Measurements from ENCODE around the gene NACA2.

Gene NACA2

DNA sequence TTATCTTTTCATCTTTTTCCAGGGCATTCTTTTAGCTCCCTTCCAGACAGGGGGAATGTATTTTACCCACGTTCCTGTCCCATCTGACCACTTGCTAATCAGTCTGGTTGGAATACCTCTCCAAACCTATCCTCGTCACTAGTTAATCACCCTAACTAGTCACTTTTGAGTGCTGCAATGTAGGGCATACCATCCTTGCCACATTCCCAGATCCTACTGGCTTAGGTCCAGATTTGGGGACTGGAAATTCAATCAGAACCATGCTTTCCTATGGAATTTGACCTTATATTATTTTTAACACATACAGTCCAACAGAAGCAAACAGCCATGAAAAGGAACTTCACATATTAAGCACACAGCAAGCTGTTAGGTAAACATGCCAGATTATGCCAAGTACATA is 29.7 kb downstream of the NACA2 start:
- TF ChIP-seq, protein P1, sequence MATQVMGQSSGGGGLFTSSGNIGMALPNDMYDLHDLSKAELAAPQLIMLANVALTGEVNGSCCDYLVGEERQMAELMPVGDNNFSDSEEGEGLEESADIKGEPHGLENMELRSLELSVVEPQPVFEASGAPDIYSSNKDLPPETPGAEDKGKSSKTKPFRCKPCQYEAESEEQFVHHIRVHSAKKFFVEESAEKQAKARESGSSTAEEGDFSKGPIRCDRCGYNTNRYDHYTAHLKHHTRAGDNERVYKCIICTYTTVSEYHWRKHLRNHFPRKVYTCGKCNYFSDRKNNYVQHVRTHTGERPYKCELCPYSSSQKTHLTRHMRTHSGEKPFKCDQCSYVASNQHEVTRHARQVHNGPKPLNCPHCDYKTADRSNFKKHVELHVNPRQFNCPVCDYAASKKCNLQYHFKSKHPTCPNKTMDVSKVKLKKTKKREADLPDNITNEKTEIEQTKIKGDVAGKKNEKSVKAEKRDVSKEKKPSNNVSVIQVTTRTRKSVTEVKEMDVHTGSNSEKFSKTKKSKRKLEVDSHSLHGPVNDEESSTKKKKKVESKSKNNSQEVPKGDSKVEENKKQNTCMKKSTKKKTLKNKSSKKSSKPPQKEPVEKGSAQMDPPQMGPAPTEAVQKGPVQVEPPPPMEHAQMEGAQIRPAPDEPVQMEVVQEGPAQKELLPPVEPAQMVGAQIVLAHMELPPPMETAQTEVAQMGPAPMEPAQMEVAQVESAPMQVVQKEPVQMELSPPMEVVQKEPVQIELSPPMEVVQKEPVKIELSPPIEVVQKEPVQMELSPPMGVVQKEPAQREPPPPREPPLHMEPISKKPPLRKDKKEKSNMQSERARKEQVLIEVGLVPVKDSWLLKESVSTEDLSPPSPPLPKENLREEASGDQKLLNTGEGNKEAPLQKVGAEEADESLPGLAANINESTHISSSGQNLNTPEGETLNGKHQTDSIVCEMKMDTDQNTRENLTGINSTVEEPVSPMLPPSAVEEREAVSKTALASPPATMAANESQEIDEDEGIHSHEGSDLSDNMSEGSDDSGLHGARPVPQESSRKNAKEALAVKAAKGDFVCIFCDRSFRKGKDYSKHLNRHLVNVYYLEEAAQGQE (IDR thresholded peaks at IDR 0.05; ENCODE audit: low read depth) = no peak
- no peak for TF ChIP-seq TEAD4 (IDR thresholded peaks at IDR 0.05)
- TF ChIP-seq, protein P2, sequence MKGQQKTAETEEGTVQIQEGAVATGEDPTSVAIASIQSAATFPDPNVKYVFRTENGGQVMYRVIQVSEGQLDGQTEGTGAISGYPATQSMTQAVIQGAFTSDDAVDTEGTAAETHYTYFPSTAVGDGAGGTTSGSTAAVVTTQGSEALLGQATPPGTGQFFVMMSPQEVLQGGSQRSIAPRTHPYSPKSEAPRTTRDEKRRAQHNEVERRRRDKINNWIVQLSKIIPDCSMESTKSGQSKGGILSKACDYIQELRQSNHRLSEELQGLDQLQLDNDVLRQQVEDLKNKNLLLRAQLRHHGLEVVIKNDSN (IDR thresholded peaks at IDR 0.05) = no peak

DNA sequence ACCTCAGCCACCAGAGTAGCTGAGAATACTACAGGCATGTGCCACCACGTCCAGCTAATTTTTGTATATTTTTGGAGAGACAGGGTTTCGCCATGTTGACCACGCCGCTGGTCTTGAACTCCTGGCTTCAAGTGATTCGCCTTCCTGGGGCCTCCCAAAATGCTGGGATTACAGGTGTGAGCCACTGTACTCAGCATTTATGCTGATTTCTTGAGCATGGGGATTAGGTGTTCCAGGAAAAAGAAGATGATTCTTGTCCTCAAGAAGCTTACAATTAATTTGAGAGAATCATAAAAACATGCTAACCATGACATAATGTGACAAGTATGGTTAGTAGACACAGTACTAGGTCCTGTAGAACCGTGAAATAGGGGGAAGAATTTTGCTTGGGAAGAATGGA is 30.9 kb downstream of the NACA2 start:
- no peak for TF ChIP-seq EP300 (IDR thresholded peaks at IDR 0.05; ENCODE audit: borderline replicate concordance)
- TF ChIP-seq, protein P3, sequence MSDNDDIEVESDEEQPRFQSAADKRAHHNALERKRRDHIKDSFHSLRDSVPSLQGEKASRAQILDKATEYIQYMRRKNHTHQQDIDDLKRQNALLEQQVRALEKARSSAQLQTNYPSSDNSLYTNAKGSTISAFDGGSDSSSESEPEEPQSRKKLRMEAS (IDR thresholded peaks at IDR 0.05) = no peak
- no peak for TF ChIP-seq FOXM1 (IDR thresholded peaks at IDR 0.05; ENCODE audit: borderline replicate concordance, low read depth)
- no peak for TF ChIP-seq CREB1 (IDR thresholded peaks at IDR 0.05; ENCODE audit: low read depth)
- TF ChIP-seq TEAD4 (IDR thresholded peaks at IDR 0.05) = no peak
- no peak for TF ChIP-seq TAF1 (IDR thresholded peaks at IDR 0.05; ENCODE audit: low read depth)
- TF ChIP-seq TCF12 (IDR thresholded peaks at IDR 0.05; ENCODE audit: low read depth) = no peak
- TF ChIP-seq CEBPB (IDR thresholded peaks at IDR 0.05) = no peak

DNA sequence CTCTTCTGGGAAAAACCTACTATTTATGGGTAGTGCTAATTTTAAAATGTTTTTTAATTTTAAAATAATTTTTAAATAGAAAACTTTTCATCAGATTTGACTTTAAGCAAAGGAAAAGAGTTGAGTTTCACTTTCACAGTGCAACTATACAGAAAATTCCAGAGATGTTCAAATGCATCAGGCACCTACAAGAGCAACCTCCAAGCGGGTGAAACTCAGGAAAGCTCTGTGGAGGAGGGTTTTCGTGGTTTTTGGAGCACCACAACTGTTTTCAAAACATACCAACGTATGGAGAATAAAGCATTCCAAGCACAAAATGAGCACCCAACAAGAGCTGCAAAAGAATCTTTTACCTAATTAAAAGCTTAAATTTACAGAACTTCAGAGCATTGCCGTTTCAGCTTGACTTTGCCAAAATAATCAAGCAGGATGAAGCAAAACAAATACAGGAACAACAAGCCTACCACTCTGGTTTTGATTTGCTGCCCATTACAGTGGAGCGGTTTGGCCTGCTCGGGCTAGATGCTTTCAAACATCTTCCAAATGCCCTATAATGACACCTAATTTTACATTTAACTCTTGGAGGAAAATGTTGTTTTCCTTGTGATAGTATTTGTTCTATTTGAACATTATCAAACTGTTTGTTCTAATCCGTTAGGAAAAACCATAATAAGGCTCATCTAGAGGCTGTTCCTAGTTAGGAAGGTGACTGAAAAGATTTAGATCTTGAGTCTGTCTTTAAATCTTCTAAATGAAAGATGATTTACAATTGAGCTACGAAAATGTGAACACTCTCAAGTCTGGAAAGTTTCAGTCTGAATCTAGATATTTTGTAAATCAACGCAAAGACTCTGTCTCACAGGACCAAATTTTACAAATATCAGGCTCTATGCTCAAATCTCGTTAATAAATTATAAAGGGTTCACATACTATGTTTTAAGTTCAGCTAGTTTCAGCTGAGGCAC is 34.5 kb downstream of the NACA2 start:
- no peak for TF ChIP-seq EGR1 (IDR thresholded peaks at IDR 0.05)
- TF ChIP-seq FOXM1 (IDR thresholded peaks at IDR 0.05; ENCODE audit: borderline replicate concordance, low read depth) = no peak
- TF ChIP-seq YY1 (IDR thresholded peaks at IDR 0.05; ENCODE audit: low read depth) = no peak
- TF ChIP-seq CREB1 (IDR thresholded peaks at IDR 0.05; ENCODE audit: low read depth) = no peak
- no peak for TF ChIP-seq TAF1 (IDR thresholded peaks at IDR 0.05; ENCODE audit: low read depth)

DNA sequence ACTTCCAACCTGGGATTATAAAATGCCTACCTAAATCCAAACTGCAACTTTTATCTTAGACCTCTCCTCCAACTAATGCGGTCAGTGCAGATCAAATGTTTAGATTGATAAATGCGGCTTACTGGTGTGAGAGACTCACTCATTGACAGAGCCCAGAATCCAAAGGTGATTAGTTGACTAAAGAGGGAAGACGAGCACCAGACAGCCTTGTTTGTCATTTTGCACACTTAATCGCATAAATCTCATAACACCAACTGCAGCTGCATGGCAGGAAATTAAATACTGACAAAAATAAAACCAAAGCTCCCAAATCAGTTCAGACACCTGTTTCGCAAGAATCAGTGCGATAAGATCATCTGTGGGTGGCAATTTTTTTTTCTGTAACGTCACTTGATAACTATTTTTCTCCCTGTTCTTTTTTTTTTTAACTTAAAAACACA is 35.9 kb downstream of the NACA2 start:
- TF ChIP-seq, protein P1 (IDR thresholded peaks at IDR 0.05; ENCODE audit: low read depth) = no peak
- TF ChIP-seq TEAD4 (IDR thresholded peaks at IDR 0.05) (no peak), CEBPB (IDR thresholded peaks at IDR 0.05) (no peak), EP300 (IDR thresholded peaks at IDR 0.05; ENCODE audit: borderline replicate concordance) (no peak)

DNA sequence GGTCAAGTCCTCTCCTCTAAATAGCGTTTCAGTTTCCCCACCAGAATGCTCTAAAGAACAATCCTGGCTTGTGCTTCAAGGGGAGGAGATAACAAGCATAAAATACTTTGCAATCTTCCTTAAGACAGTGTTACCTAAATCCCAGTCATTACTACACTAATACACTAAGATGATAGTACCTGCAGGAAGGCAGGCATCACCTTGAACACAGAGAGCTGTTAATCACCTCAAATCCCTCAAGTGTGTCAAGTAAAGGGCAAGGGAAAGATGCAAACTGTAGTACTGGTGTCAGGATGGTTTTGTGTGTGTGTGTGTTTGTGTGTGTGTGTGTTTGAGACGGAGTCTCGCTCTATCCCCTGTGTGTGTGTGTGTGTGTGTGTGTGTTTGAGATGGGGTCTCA is 36.8 kb downstream of the NACA2 start:
- TF ChIP-seq, protein P3 (IDR thresholded peaks at IDR 0.05) = no peak
- TF ChIP-seq ZBTB7A (IDR thresholded peaks at IDR 0.05; ENCODE audit: low read depth) (no peak), TAF1 (IDR thresholded peaks at IDR 0.05; ENCODE audit: low read depth) (no peak), TEAD4 (IDR thresholded peaks at IDR 0.05) (no peak), YY1 (IDR thresholded peaks at IDR 0.05; ENCODE audit: low read depth) (no peak), TCF12 (IDR thresholded peaks at IDR 0.05; ENCODE audit: low read depth) (no peak), NFIC (IDR thresholded peaks at IDR 0.05) (no peak), EP300 (IDR thresholded peaks at IDR 0.05; ENCODE audit: borderline replicate concordance) (no peak), RAD21 (IDR thresholded peaks at IDR 0.05; ENCODE audit: low read depth) (no peak), EGR1 (IDR thresholded peaks at IDR 0.05) (no peak), CREB1 (IDR thresholded peaks at IDR 0.05; ENCODE audit: low read depth) (no peak), FOXM1 (IDR thresholded peaks at IDR 0.05; ENCODE audit: borderline replicate concordance, low read depth) (no peak)
- TF ChIP-seq, protein P1 (IDR thresholded peaks at IDR 0.05; ENCODE audit: low read depth) = no peak
- TF ChIP-seq, protein P2 (IDR thresholded peaks at IDR 0.05) = no peak
